Dermis microvascular lymphatic vessel endothelial cell (primary cell): ENCODE measurements around the gene NPAS1. TPM values are rescaled to one million over a fixed set of nuclear protein-coding genes. Genes with fewer than 3 reads are reported as not detected.
"Not testable (repeated sequence)": the region's sequence is repeated elsewhere in the genome, so short reads cannot be mapped to it uniquely, and the experiment has no call there.

Experiments used
- DNase-seq, 2 donors: peaks; one replicate each; pipeline versions ENCODE4 v3.0.0 to v3.0.0-alpha.2; 2010; ENCODE audit warnings: low read depth in 2 of 2
- total RNA-seq: library from RNA; depleted of rRNA; stranded (reverse); fragments of >200 nt; gene quantifications from 2 replicates; pipeline ENCODE4 v1.2.1, GENCODE V29; 2014

Gene NPAS1
- total RNA-seq, 1 donor from 2014 or later = not detected

- DNase-seq = no peak
These were observed 56.3 kb downstream of the NPAS1 start for GRCh38 chr19:47075941-47076340.

DNA sequence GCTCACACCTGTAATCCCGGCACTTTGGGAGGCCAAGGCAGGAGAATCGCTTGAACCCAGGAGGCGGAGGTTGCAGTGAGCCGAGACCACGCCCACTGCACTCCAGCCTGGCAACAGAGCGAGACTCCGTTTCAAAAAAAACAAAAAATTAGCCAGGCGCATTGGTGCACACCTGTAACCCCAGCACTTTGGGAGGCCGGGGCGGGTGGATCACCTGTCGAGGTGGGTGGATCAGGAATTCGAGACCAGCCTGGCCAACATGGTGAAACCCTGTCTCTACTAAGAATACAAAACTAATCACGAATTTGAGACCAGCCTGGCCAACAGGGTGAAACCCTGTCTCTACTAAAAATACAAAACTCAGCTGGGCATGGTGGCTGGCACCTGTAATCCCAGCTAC lies 58.7 kb downstream of the NPAS1 start:
- not testable (repeated sequence) for DNase-seq

DNA sequence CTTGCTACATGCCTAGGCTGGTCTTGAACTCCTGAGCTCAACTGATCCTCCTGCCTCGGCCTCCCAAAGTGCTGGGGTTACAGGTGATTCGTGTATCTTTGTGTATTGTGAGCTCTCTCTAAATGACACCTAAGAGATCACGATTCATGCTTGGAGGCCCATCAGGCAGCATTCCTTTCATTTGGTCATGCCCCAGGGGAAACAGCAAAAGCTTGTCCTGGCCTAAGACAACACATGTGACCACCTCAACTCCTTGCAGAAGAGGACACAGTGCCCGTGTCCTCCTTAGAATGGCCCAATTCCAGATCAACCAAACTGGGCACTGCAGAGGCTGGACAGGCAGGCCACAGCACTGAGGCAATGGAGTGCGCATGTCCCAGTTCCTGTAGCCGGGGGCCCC lies 61.5 kb downstream of the NPAS1 start:
- no peak for DNase-seq

- DNase-seq = no peak
These were observed 62.9 kb downstream of the NPAS1 start for GRCh38 chr19:47082493-47082892.

GRCh38 chr19:47084879-47085439 lies 65.3 kb downstream of the NPAS1 start:
- no peak for DNase-seq

DNA sequence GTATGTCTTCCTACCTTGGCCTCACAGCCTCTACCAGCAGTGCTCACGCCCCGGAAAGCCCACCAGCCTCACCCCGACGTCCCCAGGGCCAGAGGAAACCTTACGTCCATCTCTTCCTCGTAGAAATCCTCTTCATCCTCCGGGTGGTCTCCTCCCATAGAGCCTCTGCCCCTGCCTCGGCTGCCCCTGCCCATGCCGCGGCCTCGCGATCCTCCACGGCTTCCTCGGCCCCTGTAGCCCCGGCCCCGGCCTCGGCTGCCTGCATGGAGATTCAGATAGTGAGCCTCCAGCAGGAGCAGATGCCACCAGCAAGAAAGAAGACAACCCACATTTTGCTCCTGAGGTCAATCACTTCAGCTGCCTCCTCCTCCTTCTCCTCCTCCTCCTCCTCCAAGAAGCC lies 66.6 kb downstream of the NPAS1 start:
- no peak for DNase-seq

DNA sequence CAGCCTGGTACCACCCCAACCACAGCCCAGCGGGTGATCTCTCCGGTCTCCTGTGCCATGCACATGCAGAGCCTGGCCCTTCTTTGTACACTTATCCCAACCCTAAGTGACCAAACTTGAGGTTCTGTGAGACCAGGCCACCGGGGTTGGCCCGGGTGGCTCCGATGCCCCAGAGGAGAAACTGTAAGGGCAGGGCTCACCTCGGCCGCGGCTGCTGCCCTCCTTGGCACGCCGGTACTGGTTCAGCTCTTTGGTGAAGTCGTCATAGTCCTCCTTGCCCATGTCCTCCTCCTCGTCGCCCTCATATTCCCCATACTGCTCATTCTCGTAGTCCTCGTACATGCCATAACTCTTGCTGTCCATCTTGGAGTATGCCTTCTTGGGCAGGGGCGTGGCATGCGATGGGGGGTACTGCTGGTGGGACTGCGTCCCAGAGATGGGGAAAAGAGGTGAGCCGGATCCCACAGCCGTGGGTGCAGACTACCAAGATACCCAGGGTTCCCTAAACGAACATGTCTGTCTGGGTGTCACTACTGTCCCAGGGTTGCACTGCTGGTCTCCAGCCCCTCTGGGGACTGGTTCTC lies 70.2 kb downstream of the NPAS1 start:
- no peak for DNase-seq

- no peak for DNase-seq
These were observed 73.6 kb downstream of the NPAS1 start for GRCh38 chr19:47093254-47093653.

DNA sequence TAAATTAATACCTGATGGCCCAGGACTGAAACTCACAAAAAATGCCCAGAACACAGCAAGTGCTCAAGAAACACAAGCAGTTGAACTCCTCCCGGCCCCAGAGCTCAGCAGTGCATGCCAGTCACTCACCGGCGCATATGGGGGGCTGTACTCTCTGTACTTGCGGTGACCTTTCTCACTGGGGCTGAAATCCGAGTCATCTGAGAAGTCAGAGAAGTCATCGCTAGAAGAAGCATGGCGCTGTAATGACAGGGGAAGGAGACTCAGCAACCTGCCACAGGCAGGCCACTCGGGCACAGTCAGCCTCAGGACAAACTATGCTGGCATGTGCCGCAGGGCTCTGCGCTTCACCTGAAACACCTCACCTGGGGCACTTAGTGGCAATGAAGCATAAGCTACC lies 74.2 kb downstream of the NPAS1 start:
- DNase-seq = no peak

- DNase-seq = no peak
These were observed 75.2 kb downstream of the NPAS1 start for GRCh38 chr19:47094557-47095475.

Other genes starting within 250 kb of the NPAS1 start
- 25.3 and 25.8 TPM in 2 replicates for gene SLC1A5, start 231.2 kb upstream of the NPAS1 start, total RNA-seq
- 160 and 177 TPM in 2 replicates for gene AP2S1, start 169.0 kb upstream of the NPAS1 start, total RNA-seq
- 17.1 and 21.2 TPM in 2 replicates for gene ARHGAP35, start 158.8 kb upstream of the NPAS1 start, total RNA-seq
- gene TMEM160, start 28.8 kb downstream of the NPAS1 start, total RNA-seq = 20.7 and 31.2 TPM in 2 replicates
- gene ZC3H4, start 93.9 kb downstream of the NPAS1 start, total RNA-seq = 7.8 and 8.6 TPM in 2 replicates
- 139 and 164 TPM in 2 replicates for gene SAE1, start 111.0 kb downstream of the NPAS1 start, total RNA-seq
- gene BBC3, start 211.4 kb downstream of the NPAS1 start, total RNA-seq = 15.0 and 17.3 TPM in 2 replicates
- gene CCDC9, start 236.7 kb downstream of the NPAS1 start, total RNA-seq = 2.3 and 4.4 TPM in 2 replicates